Body of pancreas (tissue), 4 donors: ENCODE data around the gene C1QTNF5. TPM values are rescaled to one million over a fixed set of nuclear protein-coding genes. Genes with fewer than 3 reads are reported as not detected.
A peak's percentile ranks its signal among the peaks of the same experiment; 100 is the strongest.

Experiments used
- ATAC-seq: fragments of 150-250 bp; one replicate; pipeline ENCODE4 v1.9.1; 2016
- DNase-seq, 4 donors: peaks; one replicate each; pipeline ENCODE4 v3.0.0-alpha.2; 2019
- H3K27ac ChIP-seq, 4 donors: fragments of 200-600 bp; sonication (generic); 1 replicate in 3 of 4; 2 replicates in 1 of 4; pipeline versions ENCODE4 v1.5.1 to v1.6.1; 2016 to 2019; ENCODE audit warnings: mild to moderate bottlenecking in 1 of 4, mixed read lengths in 1 of 4, moderate library complexity in 1 of 4
- H3K27me3 ChIP-seq, 2 donors: fragments of 200-600 bp; sonication (generic); one replicate each; pipeline ENCODE4 v1.6.0; 2016; ENCODE audit warnings: mild to moderate bottlenecking in 1 of 2
- H3K36me3 ChIP-seq, 2 donors: fragments of 200-600 bp; sonication (generic); replicated peaks in 1 of 2; 2 replicates each; pipeline ENCODE4 v1.5.1; 2016; ENCODE audit warnings: low read depth in 2 of 2; ENCODE audit not compliant: insufficient read depth in 1 of 2
- H3K4me1 ChIP-seq: fragments of 200-600 bp; sonication (generic); one replicate; pipeline ENCODE4 v1.6.0; 2016
- H3K4me3 ChIP-seq, 2 donors: fragments of 200-600 bp; sonication (generic); 1 replicate in 1 of 2; 2 replicates in 1 of 2; pipeline ENCODE4 v1.5.1; 2016 to 2019
- H3K9me3 ChIP-seq, 3 donors: fragments of 200-600 bp; sonication (generic); 1 replicate in 2 of 3; 2 replicates in 1 of 3; pipeline ENCODE4 v1.5.1; 2016
- POLR2A ChIP-seq, 3 donors: fragments of 450-650 bp; IDR thresholded peaks; one replicate each; pipeline ENCODE4 v1.6.1; 2016; ENCODE audit warnings: antibody characterized with exemption in 3 of 3, mild to moderate bottlenecking in 2 of 3
- WGBS, 2 donors: methylation state at CpG; one replicate each; pipeline ENCODE4 v1.1.5; 2017; 5-methylcytosine and 5-hydroxymethylcytosine counted together
- intact Hi-C: fragments of 100-400 bp; cut with DNase I; formaldehyde crosslinking; loops from one replicate; pipeline ENCODE4 v1.15.1; 2023
- total RNA-seq, 2 donors: library from RNA; depleted of rRNA; stranded (reverse); fragments of >200 nt; gene quantifications; one replicate each; pipeline ENCODE4 v1.1.0, GENCODE V29; 2016
- TF ChIP-seq, protein P1 (sequence below), 7 experiments: fragments of 450-650 bp in 4 of 7; fragments of 200-600 bp in 3 of 7; sonication (generic) in 3 of 7; IDR thresholded peaks; one replicate each; pipeline ENCODE4 v1.5.1; 2016 to 2019; ENCODE audit warnings: antibody characterized with exemption in 7 of 7

The C1QTNF5 gene
- total RNA-seq, 2 donors from 2014 or later: 28.8 to 54.1 TPM

DNA sequence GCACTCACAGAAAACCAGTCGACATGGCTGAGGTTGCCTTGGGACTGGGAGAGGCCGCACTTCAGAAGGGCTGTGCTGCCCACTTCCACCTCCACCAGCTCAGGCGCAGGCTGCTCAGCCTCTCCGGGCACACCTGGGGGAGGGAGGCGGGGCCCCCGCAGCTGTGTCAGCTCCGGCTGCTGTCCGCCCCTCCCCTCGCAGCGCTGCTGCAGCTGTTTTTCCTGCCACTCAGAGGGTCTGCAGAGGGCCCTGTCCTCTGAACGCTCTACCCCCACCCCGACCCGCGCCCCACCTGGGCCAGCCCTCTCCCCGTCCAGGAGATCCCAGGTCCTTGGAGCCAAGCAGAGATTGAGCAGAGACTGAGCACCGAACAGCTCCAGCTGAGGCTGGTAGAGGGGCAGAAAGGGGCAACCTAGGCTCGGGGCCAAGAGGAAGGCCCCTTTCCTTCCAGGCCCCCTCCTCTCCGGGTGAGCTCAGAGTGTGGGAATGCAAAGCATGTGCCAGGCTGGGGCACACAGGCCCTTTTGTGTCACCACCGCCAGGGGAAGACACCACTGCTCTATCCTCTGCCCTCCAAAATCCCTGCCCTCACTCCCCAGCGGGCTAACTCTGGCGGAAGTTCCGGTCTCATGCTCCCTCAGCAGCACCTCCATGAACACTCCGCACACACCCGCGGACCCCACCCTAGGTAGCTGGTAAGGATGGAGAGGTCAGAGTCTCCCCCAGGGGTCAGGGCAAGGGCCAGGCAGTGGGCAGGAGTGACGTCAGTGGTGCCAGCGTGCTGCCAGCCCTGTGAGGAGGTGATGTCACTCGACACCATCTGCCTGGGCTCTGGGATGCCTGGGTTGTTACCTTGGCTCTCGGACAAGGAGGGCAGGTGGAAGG lies 25.3 kb downstream of the C1QTNF5 start:
- intact Hi-C loops: no loop called here
- Histone ChIP-seq H3K36me3 (no peaks in the 10 kb centered on the region), H3K4me1 (peaks cover 38% of the 10 kb centered on the region), H3K9me3 (no peaks in the 10 kb centered on the region), H3K27me3 (peaks cover 0 to 7% of the 10 kb centered on the region in 2 donors), H3K27ac (peak overlapping the region; percentile 74 to 80 (median 78)), H3K4me3 (no peak overlapping the region)
- peak; percentile 71 for ATAC-seq
- WGBS, 2 donors: 4 to 10% methylated on average over 9 to 29 of the region's 29 CpGs
- TF ChIP-seq, protein P1, sequence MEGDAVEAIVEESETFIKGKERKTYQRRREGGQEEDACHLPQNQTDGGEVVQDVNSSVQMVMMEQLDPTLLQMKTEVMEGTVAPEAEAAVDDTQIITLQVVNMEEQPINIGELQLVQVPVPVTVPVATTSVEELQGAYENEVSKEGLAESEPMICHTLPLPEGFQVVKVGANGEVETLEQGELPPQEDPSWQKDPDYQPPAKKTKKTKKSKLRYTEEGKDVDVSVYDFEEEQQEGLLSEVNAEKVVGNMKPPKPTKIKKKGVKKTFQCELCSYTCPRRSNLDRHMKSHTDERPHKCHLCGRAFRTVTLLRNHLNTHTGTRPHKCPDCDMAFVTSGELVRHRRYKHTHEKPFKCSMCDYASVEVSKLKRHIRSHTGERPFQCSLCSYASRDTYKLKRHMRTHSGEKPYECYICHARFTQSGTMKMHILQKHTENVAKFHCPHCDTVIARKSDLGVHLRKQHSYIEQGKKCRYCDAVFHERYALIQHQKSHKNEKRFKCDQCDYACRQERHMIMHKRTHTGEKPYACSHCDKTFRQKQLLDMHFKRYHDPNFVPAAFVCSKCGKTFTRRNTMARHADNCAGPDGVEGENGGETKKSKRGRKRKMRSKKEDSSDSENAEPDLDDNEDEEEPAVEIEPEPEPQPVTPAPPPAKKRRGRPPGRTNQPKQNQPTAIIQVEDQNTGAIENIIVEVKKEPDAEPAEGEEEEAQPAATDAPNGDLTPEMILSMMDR (IDR thresholded peaks at IDR 0.05): peak in 4 of 7 experiments; percentile 43 to 50 (median 46)
- peak; percentile 44 to 74 (median 64) for TF ChIP-seq POLR2A (IDR thresholded peaks at IDR 0.05)
- DNase-seq: peak; percentile 56 to 77 (median 61)

DNA sequence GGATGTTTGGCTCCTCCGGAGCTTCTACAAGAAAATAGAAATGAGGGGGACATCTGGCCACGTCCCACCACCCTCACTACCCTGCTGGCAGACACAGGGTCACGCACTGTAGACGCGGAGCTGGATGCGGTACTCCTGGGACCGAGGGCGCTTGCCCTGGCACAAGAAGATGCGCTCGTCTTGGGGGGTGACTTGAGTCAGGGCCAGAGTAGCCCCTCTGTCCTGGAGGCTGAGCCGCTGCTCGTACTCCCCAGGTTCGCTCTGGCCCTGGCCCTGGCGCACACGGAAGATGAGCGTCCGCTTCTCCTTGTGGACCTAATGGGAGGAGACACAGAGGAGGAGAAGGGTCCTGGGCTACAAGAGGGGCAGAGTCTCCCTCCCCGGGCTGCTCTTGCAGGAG lies 26.0 kb downstream of the C1QTNF5 start:
- no peaks in the 10 kb centered on the region for H3K36me3 ChIP-seq
- no peak for DNase-seq
- peak overlapping the region; percentile 74 to 80 (median 78) for H3K27ac ChIP-seq
- WGBS, 2 donors: 17 to 59% methylated on average over 1 to 18 of the region's 18 CpGs
- H3K4me3 ChIP-seq: no peak overlapping the region
- H3K4me1 ChIP-seq: peaks cover 38% of the 10 kb centered on the region
- intact Hi-C loops: no loop called here
- no peak for TF ChIP-seq POLR2A (IDR thresholded peaks at IDR 0.05)
- TF ChIP-seq, protein P1 (IDR thresholded peaks at IDR 0.05): no peak
- no peaks in the 10 kb centered on the region for H3K9me3 ChIP-seq
- ATAC-seq: no peak
- H3K27me3 ChIP-seq: peaks cover 0 to 7% of the 10 kb centered on the region in 2 donors

DNA sequence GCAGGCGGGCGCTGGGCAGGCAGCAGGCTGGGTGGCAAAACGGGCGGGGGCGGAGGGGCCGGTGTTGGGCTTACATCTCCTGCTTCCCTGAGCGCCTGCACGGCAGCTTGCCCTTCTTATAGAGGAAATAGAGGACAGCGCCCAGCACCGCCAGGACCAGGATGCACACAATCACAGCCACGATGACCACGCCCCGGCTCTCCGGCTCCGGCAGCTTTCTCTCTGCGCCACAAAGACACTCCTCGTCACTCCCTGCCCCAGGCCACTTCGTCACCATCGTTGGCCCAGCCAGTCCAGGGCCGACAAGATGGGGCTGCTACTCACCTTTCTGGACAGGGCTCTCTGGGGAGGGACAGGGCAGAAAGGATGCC lies 30.0 kb downstream of the C1QTNF5 start:
- intact Hi-C loops: no loop called here
- H3K27me3 ChIP-seq: peaks cover 0 to 7% of the 10 kb centered on the region in 2 donors
- no peaks in the 10 kb centered on the region for H3K9me3 ChIP-seq
- H3K27ac ChIP-seq: no peak overlapping the region
- no peak overlapping the region for H3K4me3 ChIP-seq
- TF ChIP-seq POLR2A (IDR thresholded peaks at IDR 0.05): no peak
- TF ChIP-seq, protein P1 (IDR thresholded peaks at IDR 0.05): no peak
- DNase-seq: no peak
- H3K36me3 ChIP-seq: no peaks in the 10 kb centered on the region
- 78 to 82% methylated on average over 15 to 20 of the region's 20 CpGs for WGBS, 2 donors
- peaks cover 12% of the 10 kb centered on the region for H3K4me1 ChIP-seq
- no peak for ATAC-seq

DNA sequence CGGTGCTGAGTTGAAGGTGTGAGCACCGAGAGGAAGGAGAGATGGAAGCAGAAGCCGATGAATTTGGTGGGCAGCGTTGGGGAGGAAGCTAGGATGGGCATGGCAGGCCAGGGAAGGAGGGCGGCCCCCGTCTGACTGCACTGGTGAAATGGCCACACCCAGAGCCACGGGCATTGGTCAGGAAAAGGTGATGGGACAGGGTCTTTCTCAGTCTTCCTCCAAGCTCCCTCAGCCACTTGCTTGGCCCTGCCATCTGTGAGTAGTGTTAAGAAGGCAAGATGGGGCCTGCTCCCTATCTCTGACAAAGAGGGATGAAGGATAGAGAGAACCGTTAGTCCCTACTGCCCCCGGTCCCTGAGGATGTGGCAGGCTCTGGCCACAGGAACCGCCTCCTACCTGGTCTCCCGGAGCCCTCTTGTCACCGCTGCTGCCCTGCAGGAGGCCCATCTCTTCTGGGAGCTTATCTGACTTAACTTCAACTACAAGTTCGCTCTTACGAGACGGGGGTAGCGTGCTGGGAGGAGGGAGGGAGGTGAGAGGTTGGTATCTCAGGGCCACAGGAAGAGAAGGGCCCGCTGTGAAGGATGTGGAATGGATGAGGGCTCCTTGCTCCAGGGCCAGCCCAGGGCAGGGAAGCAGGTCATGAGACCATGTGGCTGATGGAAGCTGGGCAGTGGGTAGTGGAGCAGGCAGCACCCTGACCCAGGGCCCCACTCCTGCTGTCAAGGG lies 30.6 kb downstream of the C1QTNF5 start:
- DNase-seq: no peak
- Histone ChIP-seq H3K27me3 (peaks cover 0 to 2% of the 10 kb centered on the region in 2 donors), H3K36me3 (no peaks in the 10 kb centered on the region), H3K9me3 (no peaks in the 10 kb centered on the region), H3K4me3 (no peak overlapping the region), H3K27ac (no peak overlapping the region), H3K4me1 (peaks cover 7% of the 10 kb centered on the region)
- WGBS, 2 donors: 76 to 82% methylated on average over 17 of the region's 17 CpGs
- ATAC-seq: no peak
- intact Hi-C loops: no loop called here
- TF ChIP-seq, protein P1 (IDR thresholded peaks at IDR 0.05): no peak
- no peak for TF ChIP-seq POLR2A (IDR thresholded peaks at IDR 0.05)
